H9 (cell line): Measurements from ENCODE around the gene MROH7. TPM values are rescaled to one million over a fixed set of nuclear protein-coding genes. Genes with fewer than 3 reads are reported as not detected.

Experiments
- DNase-seq: peaks from one replicate; pipeline ENCODE4 v3.0.0-alpha.2; 2017
- H2AFZ ChIP-seq: one replicate; pipeline ENCODE4 v1.6.1; 2013; ENCODE audit warnings: mild to moderate bottlenecking, low read length, control low read depth, moderate library complexity
- H2AK5ac ChIP-seq: 2 replicates; pipeline ENCODE4 v1.6.1; 2013; ENCODE audit warnings: low read length, control low read depth, mixed read lengths; ENCODE audit not compliant: insufficient read length
- H2BK120ac ChIP-seq: one replicate; pipeline ENCODE4 v1.6.1; 2013; ENCODE audit warnings: low read depth, mild to moderate bottlenecking, low read length, control low read depth, inconsistent platforms; ENCODE audit not compliant: poor library complexity, severe bottlenecking
- H2BK12ac ChIP-seq: 2 replicates; pipeline ENCODE4 v1.6.1; 2013; ENCODE audit warnings: low read length, control low read depth, mixed read lengths, low read depth; ENCODE audit not compliant: insufficient read length
- H2BK15ac ChIP-seq: 2 replicates; pipeline ENCODE4 v1.6.1; 2013; ENCODE audit warnings: low read depth, low read length, control low read depth
- H2BK20ac ChIP-seq: one replicate; pipeline ENCODE4 v1.6.1; 2013; ENCODE audit warnings: low read depth, mild to moderate bottlenecking, low read length, control low read depth, inconsistent platforms; ENCODE audit not compliant: poor library complexity, severe bottlenecking
- H2BK5ac ChIP-seq: 2 replicates; pipeline ENCODE4 v1.6.1; 2013; ENCODE audit warnings: low read length, control low read depth, mixed read lengths; ENCODE audit not compliant: insufficient read length
- H3K14ac ChIP-seq: 2 replicates; pipeline ENCODE4 v1.6.1; 2013; ENCODE audit warnings: low read length, control low read depth; ENCODE audit not compliant: insufficient read depth
- H3K18ac ChIP-seq: 2 replicates; pipeline ENCODE4 v1.6.1; 2013; ENCODE audit warnings: low read depth, mild to moderate bottlenecking, mixed read lengths, low read length, control low read depth; ENCODE audit not compliant: insufficient read length
- H3K23ac ChIP-seq: 2 replicates; pipeline ENCODE4 v1.6.1; 2013; ENCODE audit warnings: low read length, control low read depth, mixed read lengths, low read depth; ENCODE audit not compliant: insufficient read length
- H3K23me2 ChIP-seq: 2 replicates; pipeline ENCODE4 v1.6.1; 2013; ENCODE audit warnings: low read depth, mild to moderate bottlenecking, mixed read lengths, low read length, control low read depth; ENCODE audit not compliant: insufficient read length, poor library complexity, severe bottlenecking
- H3K27ac ChIP-seq: 2 replicates; pipeline ENCODE4 v1.5.1; 2013; ENCODE audit warnings: low read length, control low read depth, mixed read lengths, low read depth; ENCODE audit not compliant: insufficient read length
- H3K27me3 ChIP-seq: 2 replicates; pipeline ENCODE4 v1.6.1; 2013; ENCODE audit warnings: low read length, control low read depth, inconsistent platforms; ENCODE audit not compliant: insufficient read depth
- H3K4ac ChIP-seq: 2 replicates; pipeline ENCODE4 v1.6.1; 2013; ENCODE audit warnings: low read depth, mild to moderate bottlenecking, control low read depth, inconsistent platforms, low read length, moderate library complexity
- H3K4me1 ChIP-seq: 2 replicates; pipeline ENCODE4 v1.6.1; 2013; ENCODE audit warnings: low read length, control low read depth, inconsistent platforms; ENCODE audit not compliant: insufficient read depth
- H3K4me2 ChIP-seq: 2 replicates; pipeline ENCODE4 v1.6.1; 2013; ENCODE audit warnings: low read length, control low read depth, mixed read lengths; ENCODE audit not compliant: insufficient read length, insufficient read depth
- H3K56ac ChIP-seq: 2 replicates; pipeline ENCODE4 v1.6.1; 2013; ENCODE audit warnings: low read depth, mild to moderate bottlenecking, mixed read lengths, low read length, control low read depth; ENCODE audit not compliant: insufficient read length
- H3K79me1 ChIP-seq: 2 replicates; pipeline ENCODE4 v1.6.1; 2013; ENCODE audit warnings: low read depth, mild to moderate bottlenecking, moderate library complexity, low read length, control low read depth, inconsistent platforms; ENCODE audit not compliant: insufficient read depth, poor library complexity, severe bottlenecking
- H3K79me2 ChIP-seq: 2 replicates; pipeline ENCODE4 v1.6.1; 2013; ENCODE audit warnings: low read length, control low read depth, inconsistent platforms; ENCODE audit not compliant: insufficient read depth
- H3K9ac ChIP-seq: 2 replicates; pipeline ENCODE4 v1.6.1; 2013; ENCODE audit warnings: low read length, control low read depth, mixed read lengths; ENCODE audit not compliant: insufficient read length; ENCODE audit errors: extremely low read depth
- H3K9me3 ChIP-seq: one replicate; pipeline ENCODE4 v1.6.1; 2013; ENCODE audit warnings: low read depth, low read length, inconsistent platforms; ENCODE audit not compliant: control insufficient read depth
- H3T11ph ChIP-seq: one replicate; pipeline ENCODE4 v1.6.1; 2013; ENCODE audit warnings: mild to moderate bottlenecking, low read length, control low read depth, inconsistent platforms
- H4K20me1 ChIP-seq: one replicate; pipeline ENCODE4 v1.6.1; 2013; ENCODE audit not compliant: control insufficient read depth, insufficient read length, insufficient read depth
- H4K5ac ChIP-seq: 2 replicates; pipeline ENCODE4 v1.6.1; 2013; ENCODE audit warnings: low read depth, mild to moderate bottlenecking, mixed read lengths, low read length, control low read depth; ENCODE audit not compliant: insufficient read length
- H4K8ac ChIP-seq: replicated peaks from 2 replicates; pipeline ENCODE4 v1.6.1; 2013; ENCODE audit warnings: low read length, control low read depth, mixed read lengths, low read depth; ENCODE audit not compliant: insufficient read length
- H4K91ac ChIP-seq: 2 replicates; pipeline ENCODE4 v1.6.1; 2013; ENCODE audit warnings: low read depth, mild to moderate bottlenecking, moderate library complexity, mixed read lengths, low read length, control low read depth; ENCODE audit not compliant: insufficient read length
- H3K27ac Mint-ChIP-seq, 3 experiments: 2 replicates in 2 of 3; 3 replicates in 1 of 3; pipeline ENCODE4 v1.8.0; 2020 to 2021; ENCODE audit warnings: mixed read lengths in 3 of 3, mild to moderate bottlenecking in 1 of 3, moderate library complexity in 1 of 3
- H3K27me3 Mint-ChIP-seq: 2 replicates; pipeline ENCODE4 v1.8.0; 2021; ENCODE audit warnings: low read depth, mild to moderate bottlenecking, moderate library complexity, mixed read lengths
- H3K36me3 Mint-ChIP-seq, 3 experiments: 2 replicates in 2 of 3; 3 replicates in 1 of 3; pipeline ENCODE4 v1.8.0; 2020 to 2021; ENCODE audit warnings: low read depth in 3 of 3, mixed read lengths in 3 of 3; ENCODE audit not compliant: insufficient read depth in 1 of 3
- H3K4me1 Mint-ChIP-seq, 2 experiments: 2 replicates each; pipeline ENCODE4 v1.8.0; 2020; ENCODE audit warnings: mixed read lengths in 2 of 2
- H3K4me3 Mint-ChIP-seq, 2 experiments: 2 replicates in 1 of 2; 3 replicates in 1 of 2; pipeline ENCODE4 v1.8.0; 2020 to 2021; ENCODE audit warnings: mild to moderate bottlenecking in 2 of 2, mixed read lengths in 2 of 2, moderate library complexity in 1 of 2
- H3K9me3 Mint-ChIP-seq, 2 experiments: 2 replicates in 1 of 2; 3 replicates in 1 of 2; pipeline ENCODE4 v1.8.0; 2020; ENCODE audit warnings: mild to moderate bottlenecking in 2 of 2, mixed read lengths in 2 of 2, moderate library complexity in 1 of 2
- CTCF ChIP-seq: fragments of 200-600 bp; sonication (generic); conservative IDR thresholded peaks from 3 replicates; pipeline ENCODE4 v1.8.0; 2021; ENCODE audit warnings: antibody characterized with exemption, mild to moderate bottlenecking
- WGBS: extraction: QIAGEN DNeasy Blood & Tissue Kit; methylation state at CpG from one replicate; pipeline ENCODE4 v1.1.7; 2013; ENCODE audit warnings: missing lambda C conversion rate, low lambda C conversion rate, mixed read lengths; ENCODE audit not compliant: insufficient read length; ENCODE audit errors: extremely low coverage; 5-methylcytosine and 5-hydroxymethylcytosine counted together
- total RNA-seq: library from RNA; stranded (reverse); gene quantifications from 2 replicates; pipeline ENCODE4 v1.2.1, GENCODE V29; 2021

MROH7 gene
- total RNA-seq, 1 experiment from 2014 or later = 0.09 TPM

- Histone ChIP-seq H3K9me3 (no peaks in the 10 kb centered on the region), H2BK5ac (no peak overlapping the region), H3K27me3 (no peaks in the 10 kb centered on the region), H2BK120ac (no peak overlapping the region), H3K9ac (no peak overlapping the region), H3K23me2 (no peaks in the 10 kb centered on the region), H2AFZ (no peak overlapping the region), H4K8ac (no peak overlapping the region), H3K27ac (no peak overlapping the region), H3K4ac (no peak overlapping the region), H2BK12ac (no peak overlapping the region), H2BK20ac (no peak overlapping the region), H3K56ac (no peak overlapping the region), H4K20me1 (no peaks in the 10 kb centered on the region), H3K18ac (no peak overlapping the region), H3K4me1 (no peaks in the 10 kb centered on the region), H2BK15ac (no peak overlapping the region), H4K91ac (no peak overlapping the region), H3K79me1 (no peaks in the 10 kb centered on the region), H3K23ac (no peak overlapping the region), H4K5ac (no peak overlapping the region), H3K4me2 (no peak overlapping the region), H3K79me2 (no peaks in the 10 kb centered on the region), H3T11ph (no peak overlapping the region), H2AK5ac (no peak overlapping the region), H3K14ac (no peak overlapping the region)
- no CpG with 5 or more reads among the region's 4 CpGs for WGBS
- no peak for TF ChIP-seq CTCF
- H3K27me3 Mint-ChIP-seq = peaks cover 2% of the 10 kb centered on the region; the same call in 1 of the 2 replicates
- 0 out of 7 replicates have a peak, but pooled peaks cover 0 to 3% (median 0%) of the 10 kb centered on the region in 3 experiments for H3K36me3 Mint-ChIP-seq
- no peak for DNase-seq
- no peaks in the 10 kb centered on the region for H3K4me1 Mint-ChIP-seq
- H3K4me3 Mint-ChIP-seq = no peak overlapping the region
- peaks cover 4 to 5% of the 10 kb centered on the region in 2 experiments; a peak in 4 of 5 replicates for H3K9me3 Mint-ChIP-seq
- 0 out of 7 replicates have a peak overlapping the region, but pooled peaks of 1 of the 3 experiments have one; percentile 5 for H3K27ac Mint-ChIP-seq
Measured at GRCh38 chr1:54664364-54664763, 22.8 kb downstream of the MROH7 start.
